ENCODE results near the gene CIB4.

The CIB4 gene

GRCh38 chr2:26574066-26574899, 66.9 kb downstream of the CIB4 start:
- no peak for ATAC-seq (ENCODE audit: insufficient read depth, low read depth)
- Histone ChIP-seq H3K36me3 (ENCODE audit: insufficient read depth, low read length) (no peaks in the 10 kb centered on the region), H3K27me3 (ENCODE audit: insufficient read depth, low read length, poor library complexity) (peaks cover 20% of the 10 kb centered on the region)

GRCh38 chr2:26573241-26573925, 67.8 kb downstream of the CIB4 start:
- Histone ChIP-seq H3K9me3 (ENCODE audit: insufficient read depth, low read length, severe bottlenecking) (no peaks in the 10 kb centered on the region), H3K9ac (ENCODE audit: low read depth, low read length) (no peak overlapping the region), H4K20me1 (ENCODE audit: insufficient read depth, low read length) (no peaks in the 10 kb centered on the region; the same call in none of the 2 replicates), H3K79me2 (ENCODE audit: insufficient read depth, low read length) (no peaks in the 10 kb centered on the region), H3K27me3 (ENCODE audit: insufficient read depth, low read length, poor library complexity) (peaks cover 20% of the 10 kb centered on the region), H3K4me1 (ENCODE audit: insufficient read depth, low read length) (no peaks in the 10 kb centered on the region), H2AFZ (ENCODE audit: low read depth, low read length) (no peak overlapping the region), H3K36me3 (ENCODE audit: insufficient read depth, low read length) (no peaks in the 10 kb centered on the region), H3K4me3 (ENCODE audit: low read depth in 1 of 2, low read length in 2 of 2) (no peak overlapping the region), H3K27ac (ENCODE audit: low read length) (no peak overlapping the region), H3K4me2 (ENCODE audit: insufficient read depth, low read length) (no peak overlapping the region)
- ATAC-seq (ENCODE audit: insufficient read depth, low read depth) (no peak), DNase-seq (no peak)
- no peak for TF ChIP-seq EZH2 (IDR thresholded peaks at IDR 0.05; ENCODE audit: borderline replicate concordance, low read depth, low read length, severe bottlenecking)

More at GRCh38 chr2:26574066-26574899, 66.9 kb downstream of the CIB4 start:
- no peaks in the 10 kb centered on the region for H3K79me2 ChIP-seq (ENCODE audit: insufficient read depth, low read length)
- H3K9me3 ChIP-seq (ENCODE audit: insufficient read depth, low read length, severe bottlenecking), result no peaks in the 10 kb centered on the region
- H3K4me2 ChIP-seq (ENCODE audit: insufficient read depth, low read length), result no peak overlapping the region
- TF ChIP-seq CTCF (IDR thresholded peaks at IDR 0.05; ENCODE audit: borderline replicate concordance, extremely low read depth, low read length, poor library complexity, severe bottlenecking) (no peak), EZH2 (IDR thresholded peaks at IDR 0.05; ENCODE audit: borderline replicate concordance, low read depth, low read length, severe bottlenecking) (no peak)
- H3K9ac ChIP-seq (ENCODE audit: low read depth, low read length), result no peak overlapping the region
- no peak overlapping the region for H2AFZ ChIP-seq (ENCODE audit: low read depth, low read length)
- peaks cover 3% of the 10 kb centered on the region for H4K20me1 ChIP-seq (ENCODE audit: insufficient read depth, low read length)
- H3K4me1 ChIP-seq (ENCODE audit: insufficient read depth, low read length), result no peaks in the 10 kb centered on the region
- no peak overlapping the region for H3K4me3 ChIP-seq (ENCODE audit: low read depth in 1 of 2, low read length in 2 of 2)
- H3K27ac ChIP-seq (ENCODE audit: low read length), result no peak overlapping the region
- DNase-seq, result no peak

- Histone ChIP-seq H3K4me1 (ENCODE audit: insufficient read depth, low read length) (no peaks in the 10 kb centered on the region), H3K79me2 (ENCODE audit: insufficient read depth, low read length) (no peaks in the 10 kb centered on the region), H2AFZ (ENCODE audit: low read depth, low read length) (no peak overlapping the region), H3K27ac (ENCODE audit: low read length) (no peak overlapping the region), H3K27me3 (ENCODE audit: insufficient read depth, low read length, poor library complexity) (peaks cover 22% of the 10 kb centered on the region), H3K9ac (ENCODE audit: low read depth, low read length) (no peak overlapping the region), H3K4me2 (ENCODE audit: insufficient read depth, low read length) (no peak overlapping the region), H4K20me1 (ENCODE audit: insufficient read depth, low read length) (no peaks in the 10 kb centered on the region; the same call in none of the 2 replicates), H3K9me3 (ENCODE audit: insufficient read depth, low read length, severe bottlenecking) (no peaks in the 10 kb centered on the region), H3K4me3 (ENCODE audit: low read depth in 1 of 2, low read length in 2 of 2) (no peak overlapping the region), H3K36me3 (ENCODE audit: insufficient read depth, low read length) (no peaks in the 10 kb centered on the region)
- no peak for TF ChIP-seq CTCF (IDR thresholded peaks at IDR 0.05; ENCODE audit: borderline replicate concordance, extremely low read depth, low read length, poor library complexity, severe bottlenecking)
- no peak for TF ChIP-seq EZH2 (IDR thresholded peaks at IDR 0.05; ENCODE audit: borderline replicate concordance, low read depth, low read length, severe bottlenecking)
- no peak for ATAC-seq (ENCODE audit: insufficient read depth, low read depth)
- no peak for DNase-seq
These were observed 68.6 kb downstream of the CIB4 start for GRCh38 chr2:26572591-26572990.

GRCh38 chr2:26571316-26571715, 69.8 kb downstream of the CIB4 start:
- Histone ChIP-seq H3K9ac (ENCODE audit: low read depth, low read length) (no peak overlapping the region), H3K4me1 (ENCODE audit: insufficient read depth, low read length) (no peaks in the 10 kb centered on the region), H3K4me3 (ENCODE audit: low read depth in 1 of 2, low read length in 2 of 2) (no peak overlapping the region), H4K20me1 (ENCODE audit: insufficient read depth, low read length) (no peaks in the 10 kb centered on the region; the same call in 1 of the 2 replicates), H3K36me3 (ENCODE audit: insufficient read depth, low read length) (no peaks in the 10 kb centered on the region), H2AFZ (ENCODE audit: low read depth, low read length) (no peak overlapping the region), H3K27me3 (ENCODE audit: insufficient read depth, low read length, poor library complexity) (peaks cover 22% of the 10 kb centered on the region), H3K27ac (ENCODE audit: low read length) (no peak overlapping the region), H3K9me3 (ENCODE audit: insufficient read depth, low read length, severe bottlenecking) (no peaks in the 10 kb centered on the region), H3K79me2 (ENCODE audit: insufficient read depth, low read length) (no peaks in the 10 kb centered on the region), H3K4me2 (ENCODE audit: insufficient read depth, low read length) (no peak overlapping the region)
- DNase-seq (no peak), ATAC-seq (ENCODE audit: insufficient read depth, low read depth) (no peak)
- TF ChIP-seq CTCF (IDR thresholded peaks at IDR 0.05; ENCODE audit: borderline replicate concordance, extremely low read depth, low read length, poor library complexity, severe bottlenecking) (no peak), EZH2 (IDR thresholded peaks at IDR 0.05; ENCODE audit: borderline replicate concordance, low read depth, low read length, severe bottlenecking) (no peak)

Measured in DND-41 (cell line).